AG04450 (cell line): ENCODE results near the gene RYR3. TPM values are rescaled to one million over a fixed set of nuclear protein-coding genes. Genes with fewer than 3 reads are reported as not detected.

ENCODE experiments used
- CTCF ChIA-PET: fragments of 300-600, 350-600 bp; formaldehyde crosslinking; extraction: SDS; loops from one replicate; lab custom pipeline; 2022; ENCODE audit warnings: antibody characterized with exemption, inconsistent platforms; lab: Charles Lee
- POLR2A ChIA-PET: fragments of 350-600 bp; formaldehyde crosslinking; extraction: SDS; loops from one replicate; lab custom pipeline; 2021; ENCODE audit warnings: antibody characterized with exemption, inconsistent platforms; lab: Yijun Ruan, JAX
- DNase-seq: peaks from one replicate; pipeline ENCODE4 v3.0.0-alpha.2; 2011; ENCODE audit warnings: low read depth, low spot score
- H3K27ac ChIP-seq: one replicate; pipeline ENCODE4 v1.5.1; 2012; ENCODE audit warnings: low read depth, low read length, control low read depth
- H3K27me3 ChIP-seq: one replicate; pipeline ENCODE4 v1.6.0; 2012; ENCODE audit warnings: low read length; ENCODE audit not compliant: control insufficient read depth, insufficient read depth
- H3K4me3 ChIP-seq: 2 replicates; pipeline ENCODE4 v1.5.1; 2011; ENCODE audit warnings: mild to moderate bottlenecking, low read depth, low read length, control low read depth
- H3K9me3 ChIP-seq: 2 replicates; pipeline ENCODE4 v1.5.1; 2012; ENCODE audit warnings: low read length; ENCODE audit not compliant: control insufficient read depth, insufficient read depth
- polyA plus RNA-seq: library from polyadenylated mRNA; depleted of rRNA; stranded (reverse); fragments of >200 nt; gene quantifications from 2 replicates; pipeline ENCODE4 v1.2.3, GENCODE V29; 2011
- TF ChIP-seq, protein P1 (sequence below): IDR thresholded peaks from 2 replicates; pipeline ENCODE4 v1.5.1; 2011; ENCODE audit warnings: low read depth, low read length, control low read depth, inconsistent platforms

The RYR3 gene
- polyA plus RNA-seq, 1 experiment: not detected

DNA sequence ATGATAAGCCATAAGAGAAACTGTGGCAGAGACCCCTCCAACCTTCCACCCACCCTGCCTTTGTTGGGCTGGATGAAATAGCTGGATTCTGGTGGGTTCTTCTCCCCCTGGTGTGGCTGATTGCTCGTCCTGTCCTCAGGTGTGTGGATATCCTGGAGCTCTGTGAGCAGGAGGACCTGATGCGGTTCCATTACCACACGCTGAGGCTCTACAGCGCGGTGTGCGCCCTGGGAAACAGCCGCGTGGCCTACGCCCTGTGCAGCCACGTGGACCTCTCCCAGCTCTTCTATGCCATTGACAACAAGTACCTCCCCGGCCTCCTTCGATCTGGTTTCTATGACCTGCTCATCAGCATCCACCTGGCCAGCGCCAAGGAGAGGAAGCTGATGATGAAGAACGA is 351.2 kb downstream of the RYR3 start:
- ChIA-PET POLR2A (no interaction called here), CTCF (no interaction called here)
- TF ChIP-seq, protein P1, sequence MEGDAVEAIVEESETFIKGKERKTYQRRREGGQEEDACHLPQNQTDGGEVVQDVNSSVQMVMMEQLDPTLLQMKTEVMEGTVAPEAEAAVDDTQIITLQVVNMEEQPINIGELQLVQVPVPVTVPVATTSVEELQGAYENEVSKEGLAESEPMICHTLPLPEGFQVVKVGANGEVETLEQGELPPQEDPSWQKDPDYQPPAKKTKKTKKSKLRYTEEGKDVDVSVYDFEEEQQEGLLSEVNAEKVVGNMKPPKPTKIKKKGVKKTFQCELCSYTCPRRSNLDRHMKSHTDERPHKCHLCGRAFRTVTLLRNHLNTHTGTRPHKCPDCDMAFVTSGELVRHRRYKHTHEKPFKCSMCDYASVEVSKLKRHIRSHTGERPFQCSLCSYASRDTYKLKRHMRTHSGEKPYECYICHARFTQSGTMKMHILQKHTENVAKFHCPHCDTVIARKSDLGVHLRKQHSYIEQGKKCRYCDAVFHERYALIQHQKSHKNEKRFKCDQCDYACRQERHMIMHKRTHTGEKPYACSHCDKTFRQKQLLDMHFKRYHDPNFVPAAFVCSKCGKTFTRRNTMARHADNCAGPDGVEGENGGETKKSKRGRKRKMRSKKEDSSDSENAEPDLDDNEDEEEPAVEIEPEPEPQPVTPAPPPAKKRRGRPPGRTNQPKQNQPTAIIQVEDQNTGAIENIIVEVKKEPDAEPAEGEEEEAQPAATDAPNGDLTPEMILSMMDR: no peak
- no peak for DNase-seq
- H3K9me3 ChIP-seq: no peaks in the 10 kb centered on the region
- H3K4me3 ChIP-seq: no peak overlapping the region
- no peaks in the 10 kb centered on the region for H3K27me3 ChIP-seq
- H3K27ac ChIP-seq: no peak overlapping the region

DNA sequence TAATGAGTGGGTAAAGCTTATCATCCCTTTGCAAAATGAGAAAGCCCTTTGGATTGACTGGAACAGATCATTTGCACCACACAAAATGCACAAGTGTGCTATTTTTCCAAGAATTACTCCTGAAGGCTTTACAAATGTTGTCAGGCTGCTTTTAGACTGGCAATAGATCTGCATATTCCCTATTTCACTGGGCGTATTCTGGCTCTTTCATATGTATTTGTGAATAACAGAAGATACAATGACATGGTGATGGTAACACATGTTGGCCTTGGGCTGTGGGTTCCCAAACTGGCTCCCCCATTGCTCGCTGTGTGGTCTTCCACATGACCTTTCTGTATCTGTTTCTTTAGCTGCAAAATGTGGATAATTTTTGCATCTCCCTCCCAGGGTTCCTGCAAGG is 354.2 kb downstream of the RYR3 start:
- H3K27ac ChIP-seq: no peak overlapping the region
- TF ChIP-seq, protein P1: no peak
- ChIA-PET POLR2A (no interaction called here), CTCF (no interaction called here)
- no peak for DNase-seq
- H3K9me3 ChIP-seq: no peaks in the 10 kb centered on the region
- H3K27me3 ChIP-seq: no peaks in the 10 kb centered on the region
- no peak overlapping the region for H3K4me3 ChIP-seq

GRCh38 chr15:33670567-33670966 is 359.8 kb downstream of the RYR3 start:
- no peak overlapping the region for H3K27ac ChIP-seq
- no peaks in the 10 kb centered on the region for H3K27me3 ChIP-seq
- no peak overlapping the region for H3K4me3 ChIP-seq
- TF ChIP-seq, protein P1: no peak
- POLR2A ChIA-PET: no interaction called here
- DNase-seq: no peak
- H3K9me3 ChIP-seq: no peaks in the 10 kb centered on the region
- CTCF ChIA-PET: no interaction called here

GRCh38 chr15:33671456-33671855 is 360.7 kb downstream of the RYR3 start:
- CTCF ChIA-PET: no interaction called here
- DNase-seq: no peak
- Histone ChIP-seq H3K4me3 (no peak overlapping the region), H3K27ac (no peak overlapping the region), H3K27me3 (peaks cover 1% of the 10 kb centered on the region), H3K9me3 (no peaks in the 10 kb centered on the region)
- POLR2A ChIA-PET: no interaction called here
- TF ChIP-seq, protein P1: no peak

DNA sequence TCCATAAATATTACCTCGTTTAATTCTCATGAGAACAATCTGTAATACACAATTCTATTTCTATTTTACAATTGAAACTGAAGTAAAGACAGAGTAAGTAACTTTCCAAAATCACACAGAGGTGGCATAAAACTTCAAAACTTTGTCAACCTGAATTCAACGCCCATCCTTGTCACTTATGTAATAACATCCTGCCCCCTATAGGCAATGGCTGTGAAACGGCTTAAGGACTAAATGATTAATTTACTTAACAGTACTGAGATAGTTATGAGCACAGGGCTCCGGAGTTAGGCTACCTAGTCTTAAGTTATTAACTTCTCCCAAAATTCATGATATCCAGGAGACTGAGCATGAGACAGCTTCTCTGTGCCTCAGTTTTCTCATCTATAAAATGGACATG is 364.5 kb downstream of the RYR3 start:
- no peak for DNase-seq
- H3K4me3 ChIP-seq: no peak overlapping the region
- no peaks in the 10 kb centered on the region for H3K9me3 ChIP-seq
- CTCF ChIA-PET: no interaction called here
- H3K27me3 ChIP-seq: peaks cover 2% of the 10 kb centered on the region
- no peak overlapping the region for H3K27ac ChIP-seq
- TF ChIP-seq, protein P1: peak; percentile 24; the same call in 1 of the 2 replicates
- POLR2A ChIA-PET: interaction anchor here (0.7 kb wide), 1 partner anchor 459 kb away, joined by 5 read pairs; no protein-coding TSS in a partner anchor
